Neuron (in vitro differentiated cells): ENCODE measurements around the gene MICAL1.

Experiments used
- H2AFZ ChIP-seq: one replicate; pipeline ENCODE4 v1.6.1; 2013; ENCODE audit warnings: low read depth, mild to moderate bottlenecking, inconsistent platforms, low read length, moderate library complexity
- H3K27me3 ChIP-seq: one replicate; pipeline ENCODE4 v1.6.1; 2013; ENCODE audit warnings: low read length; ENCODE audit not compliant: insufficient read depth
- H3K36me3 ChIP-seq: one replicate; pipeline ENCODE4 v1.6.1; 2013; ENCODE audit warnings: low read length; ENCODE audit not compliant: insufficient read depth
- H3K4me1 ChIP-seq: one replicate; pipeline ENCODE4 v1.6.1; 2013; ENCODE audit warnings: low read length; ENCODE audit not compliant: insufficient read depth
- H3K4me3 ChIP-seq: 2 replicates; pipeline ENCODE4 v1.5.1; 2013; ENCODE audit warnings: mild to moderate bottlenecking, low read length, moderate library complexity
- H3K9me3 ChIP-seq: one replicate; pipeline ENCODE4 v1.6.1; 2013; ENCODE audit warnings: low read length

Gene MICAL1

GRCh38 chr6:109483735-109484057, 28.1 kb upstream of the MICAL1 start:
- Histone ChIP-seq H3K4me3 (peak overlapping the region; percentile 51), H3K9me3 (no peaks in the 10 kb centered on the region), H2AFZ (peak overlapping the region; percentile 60), H3K27me3 (peaks cover 4% of the 10 kb centered on the region), H3K4me1 (peaks cover 6% of the 10 kb centered on the region), H3K36me3 (peaks cover 24% of the 10 kb centered on the region)

- peak within 1 kb of the TSS; percentile 99 for H2AFZ ChIP-seq
- peaks cover 6% of the 10 kb centered on the region for H3K4me1 ChIP-seq
- peaks cover 24% of the 10 kb centered on the region for H3K36me3 ChIP-seq
- H3K27me3 ChIP-seq = peaks cover 4% of the 10 kb centered on the region
- H3K9me3 ChIP-seq = no peaks in the 10 kb centered on the region
- peak within 1 kb of the TSS; percentile 80 for H3K4me3 ChIP-seq
Measured at GRCh38 chr6:109482905-109483734, 27.5 kb upstream of the MICAL1 start, which contains the start of gene ZBTB24. TSS of gene ZBTB24 (minus strand) at chr6:109483219. CDS start at chr6:109482026, 1,193 bp downstream.

- H3K9me3 ChIP-seq = no peaks in the 10 kb centered on the region
- H2AFZ ChIP-seq = no peak overlapping the region
- H3K27me3 ChIP-seq = peaks cover 4% of the 10 kb centered on the region
- no peak overlapping the region for H3K4me3 ChIP-seq
- H3K36me3 ChIP-seq = peaks cover 35% of the 10 kb centered on the region
- peaks cover 10% of the 10 kb centered on the region for H3K4me1 ChIP-seq
Measured at GRCh38 chr6:109480993-109481480, 25.5 kb upstream of the MICAL1 start.

GRCh38 chr6:109478841-109479624, 23.5 kb upstream of the MICAL1 start:
- no peaks in the 10 kb centered on the region for H3K27me3 ChIP-seq
- H3K4me1 ChIP-seq = peaks cover 10% of the 10 kb centered on the region
- peaks cover 52% of the 10 kb centered on the region for H3K36me3 ChIP-seq
- no peak overlapping the region for H2AFZ ChIP-seq
- H3K9me3 ChIP-seq = no peaks in the 10 kb centered on the region
- no peak overlapping the region for H3K4me3 ChIP-seq

GRCh38 chr6:109478222-109478805, 22.7 kb upstream of the MICAL1 start:
- H3K4me3 ChIP-seq = no peak overlapping the region
- H3K36me3 ChIP-seq = peaks cover 56% of the 10 kb centered on the region

GRCh38 chr6:109477725-109478124, 22.2 kb upstream of the MICAL1 start:
- peaks cover 10% of the 10 kb centered on the region for H3K4me1 ChIP-seq
- no peak overlapping the region for H3K4me3 ChIP-seq
- H3K27me3 ChIP-seq = no peaks in the 10 kb centered on the region
- no peaks in the 10 kb centered on the region for H3K9me3 ChIP-seq
- H2AFZ ChIP-seq = no peak overlapping the region
- H3K36me3 ChIP-seq = peaks cover 62% of the 10 kb centered on the region

More at GRCh38 chr6:109478222-109478805, 22.7 kb upstream of the MICAL1 start:
- Histone ChIP-seq H3K9me3 (no peaks in the 10 kb centered on the region), H3K27me3 (no peaks in the 10 kb centered on the region), H3K4me1 (peaks cover 10% of the 10 kb centered on the region), H2AFZ (no peak overlapping the region)

GRCh38 chr6:109477184-109477583, 21.6 kb upstream of the MICAL1 start:
- peaks cover 10% of the 10 kb centered on the region for H3K4me1 ChIP-seq
- H3K9me3 ChIP-seq = no peaks in the 10 kb centered on the region
- H3K36me3 ChIP-seq = peaks cover 67% of the 10 kb centered on the region
- H3K27me3 ChIP-seq = no peaks in the 10 kb centered on the region
- no peak overlapping the region for H2AFZ ChIP-seq
- no peak overlapping the region for H3K4me3 ChIP-seq

- no peak overlapping the region for H3K4me3 ChIP-seq
- H3K36me3 ChIP-seq = peaks cover 70% of the 10 kb centered on the region
- peaks cover 4% of the 10 kb centered on the region for H3K4me1 ChIP-seq
- H3K9me3 ChIP-seq = no peaks in the 10 kb centered on the region
- H3K27me3 ChIP-seq = no peaks in the 10 kb centered on the region
- H2AFZ ChIP-seq = no peak overlapping the region
Measured at GRCh38 chr6:109475625-109476024, 20.1 kb upstream of the MICAL1 start.

GRCh38 chr6:109474995-109475394, 19.4 kb upstream of the MICAL1 start:
- H3K36me3 ChIP-seq = peaks cover 68% of the 10 kb centered on the region

GRCh38 chr6:109473120-109473519, 17.5 kb upstream of the MICAL1 start:
- Histone ChIP-seq H3K9me3 (no peaks in the 10 kb centered on the region), H3K4me3 (no peak overlapping the region), H2AFZ (no peak overlapping the region), H3K27me3 (no peaks in the 10 kb centered on the region), H3K36me3 (peaks cover 67% of the 10 kb centered on the region), H3K4me1 (peaks cover 4% of the 10 kb centered on the region)

More at GRCh38 chr6:109474995-109475394, 19.4 kb upstream of the MICAL1 start:
- no peak overlapping the region for H2AFZ ChIP-seq
- H3K27me3 ChIP-seq = no peaks in the 10 kb centered on the region
- no peak overlapping the region for H3K4me3 ChIP-seq
- H3K9me3 ChIP-seq = no peaks in the 10 kb centered on the region
- H3K4me1 ChIP-seq = peaks cover 4% of the 10 kb centered on the region

GRCh38 chr6:109472132-109472995, 16.8 kb upstream of the MICAL1 start:
- H3K36me3 ChIP-seq = peaks cover 71% of the 10 kb centered on the region
- H3K4me1 ChIP-seq = no peaks in the 10 kb centered on the region

GRCh38 chr6:109471105-109471810, 15.7 kb upstream of the MICAL1 start:
- H2AFZ ChIP-seq = no peak overlapping the region
- H3K36me3 ChIP-seq = peaks cover 69% of the 10 kb centered on the region
- H3K9me3 ChIP-seq = no peaks in the 10 kb centered on the region
- H3K27me3 ChIP-seq = no peaks in the 10 kb centered on the region
- H3K4me3 ChIP-seq = no peak overlapping the region
- no peaks in the 10 kb centered on the region for H3K4me1 ChIP-seq

More at GRCh38 chr6:109472132-109472995, 16.8 kb upstream of the MICAL1 start:
- Histone ChIP-seq H2AFZ (no peak overlapping the region), H3K27me3 (no peaks in the 10 kb centered on the region), H3K4me3 (no peak overlapping the region), H3K9me3 (no peaks in the 10 kb centered on the region)
